ENCODE data around the gene FAM240B.

The FAM240B gene

DNA sequence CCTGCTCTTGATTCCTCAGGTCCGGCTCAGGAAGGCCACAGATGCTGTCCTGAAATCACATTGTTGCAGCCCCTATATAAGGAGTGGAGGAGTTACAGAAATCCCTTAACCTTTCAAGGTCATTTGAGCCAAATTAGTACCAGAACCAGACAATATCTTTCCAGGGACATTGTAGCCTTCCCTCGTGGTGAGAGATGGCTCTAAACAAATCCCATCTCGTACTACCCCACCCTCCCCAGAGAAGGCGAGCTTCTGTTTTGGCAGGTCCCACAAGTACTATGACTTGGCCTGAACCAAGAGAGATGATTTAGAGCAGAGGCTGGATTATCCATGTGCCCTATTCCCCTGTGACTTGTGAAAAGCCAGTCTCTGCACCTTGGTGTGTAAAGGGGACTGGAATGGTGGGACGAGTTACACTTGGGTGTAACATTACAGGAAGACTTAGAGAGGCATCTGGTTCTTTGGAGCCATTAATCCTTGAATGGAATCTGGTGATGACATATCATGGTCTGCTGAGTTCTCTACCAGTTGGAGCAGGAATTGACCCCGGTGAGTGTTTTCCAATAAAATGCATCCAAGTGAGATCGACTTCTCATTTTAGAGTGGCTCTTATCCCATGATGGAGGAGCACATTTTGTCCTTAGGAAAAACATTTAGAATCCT lies at the start of gene FAM240B:
FAM240B (minus strand) TSS at position 51 of the 663 bp plus-strand sequence. CDS start 16,134 bp downstream, outside the sequence.
- no peak for DNase-seq

- no peak for DNase-seq
Measured at GRCh38 chr9:38768351-38768761, 48.4 kb upstream of the FAM240B start.

DNA sequence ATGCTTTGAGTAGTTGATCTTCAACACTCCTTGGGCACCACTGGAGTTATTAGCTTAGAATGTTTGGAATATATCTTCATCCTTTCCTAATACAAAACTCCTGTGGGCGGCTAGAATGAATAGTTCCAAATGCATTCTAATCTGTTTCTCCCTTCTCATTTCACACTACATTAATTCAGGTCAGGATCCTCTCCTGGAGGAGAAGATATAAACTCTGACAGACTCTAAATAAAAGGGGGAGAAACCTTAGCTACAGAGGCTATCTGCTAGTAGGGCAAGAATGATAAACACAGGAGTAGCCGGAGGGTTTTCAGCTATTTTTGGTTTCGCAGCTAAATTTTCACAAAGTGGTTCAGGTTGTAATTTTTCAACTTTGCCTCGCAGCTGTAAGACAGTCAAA lies 45.2 kb upstream of the FAM240B start:
- no peak for DNase-seq

- no peak for DNase-seq
Measured at GRCh38 chr9:38761999-38762398, 42.1 kb upstream of the FAM240B start.

- no peak for DNase-seq
Measured at GRCh38 chr9:38761339-38761738, 41.4 kb upstream of the FAM240B start.

DNA sequence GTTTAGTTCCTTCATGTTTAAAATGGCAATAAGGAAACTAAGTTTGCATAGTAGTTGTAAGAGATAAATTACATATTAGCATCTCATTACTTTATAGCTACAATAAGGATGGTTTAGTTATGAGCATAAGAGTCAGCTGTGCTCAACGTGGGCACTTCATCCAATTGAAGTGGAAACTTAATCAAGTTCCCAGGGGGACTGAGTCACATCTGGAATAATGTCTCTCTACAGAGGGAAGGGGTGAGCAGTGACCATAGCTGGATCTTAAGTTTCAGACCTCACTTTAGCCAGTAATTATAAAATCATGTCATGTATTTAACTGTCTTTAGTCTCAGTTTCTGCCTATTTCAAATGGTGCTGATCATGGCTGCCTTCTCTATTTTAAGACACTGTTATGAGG lies 36.8 kb upstream of the FAM240B start:
- no peak for DNase-seq

DNA sequence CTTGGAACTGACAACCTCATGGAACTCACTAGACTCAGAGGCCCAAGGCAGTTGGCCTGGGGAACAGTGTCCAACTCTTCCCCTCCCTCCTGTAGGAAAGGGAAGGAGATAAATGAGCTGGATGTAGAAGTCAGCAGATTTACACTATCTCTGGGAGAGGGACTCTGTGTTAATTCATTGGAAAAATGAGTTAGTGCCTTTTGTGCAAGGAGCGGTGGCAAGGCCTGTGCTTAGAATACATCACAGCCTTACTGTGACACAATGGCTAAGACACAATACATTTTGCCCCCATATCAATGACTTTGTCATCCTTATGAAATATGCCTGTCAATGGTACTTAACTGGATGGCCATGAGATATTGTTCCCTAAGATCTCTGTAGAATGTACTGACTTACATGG lies 28.0 kb upstream of the FAM240B start:
- DNase-seq, result no peak

DNA sequence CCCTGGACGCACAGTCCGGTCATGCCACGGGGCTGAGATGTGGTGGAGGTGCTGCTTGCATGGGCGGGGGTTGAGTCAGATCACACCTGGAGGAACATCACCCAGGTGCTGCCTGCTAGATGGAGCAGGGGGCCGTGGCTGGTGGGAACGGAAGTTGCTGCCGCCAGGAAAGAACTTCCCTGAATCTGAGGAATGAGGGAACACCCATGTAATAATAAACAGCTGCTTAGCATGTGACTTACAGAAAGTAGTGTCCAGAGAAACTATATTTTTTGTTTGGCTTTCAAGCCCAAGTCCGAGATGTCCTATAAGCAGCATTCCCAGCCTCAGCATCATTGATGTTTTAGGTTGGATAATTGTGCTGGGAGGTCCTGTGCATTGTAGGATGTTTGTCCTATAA lies 27.1 kb upstream of the FAM240B start:
- no peak for DNase-seq

GRCh38 chr9:38746303-38746702 lies 26.4 kb upstream of the FAM240B start:
- no peak for DNase-seq

DNA sequence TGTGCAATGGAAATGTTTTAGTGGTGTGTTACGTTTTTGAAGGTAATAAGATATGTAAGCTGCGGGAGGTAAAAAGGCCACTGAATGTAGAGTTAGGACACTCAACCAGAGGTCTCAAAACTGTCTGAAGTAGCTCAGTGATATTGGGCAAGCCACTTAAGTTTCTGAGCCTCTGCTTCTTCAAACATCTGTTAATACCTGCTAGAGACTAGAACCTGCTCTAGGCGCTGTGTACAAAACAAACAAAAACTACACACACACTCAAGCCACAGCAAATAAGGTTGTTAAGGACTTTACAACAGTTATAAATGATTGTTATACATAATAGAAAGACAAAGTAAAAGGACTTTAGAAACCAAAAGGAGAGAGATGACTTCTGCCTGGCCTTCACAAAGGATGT lies 24.6 kb upstream of the FAM240B start:
- DNase-seq, result no peak

DNA sequence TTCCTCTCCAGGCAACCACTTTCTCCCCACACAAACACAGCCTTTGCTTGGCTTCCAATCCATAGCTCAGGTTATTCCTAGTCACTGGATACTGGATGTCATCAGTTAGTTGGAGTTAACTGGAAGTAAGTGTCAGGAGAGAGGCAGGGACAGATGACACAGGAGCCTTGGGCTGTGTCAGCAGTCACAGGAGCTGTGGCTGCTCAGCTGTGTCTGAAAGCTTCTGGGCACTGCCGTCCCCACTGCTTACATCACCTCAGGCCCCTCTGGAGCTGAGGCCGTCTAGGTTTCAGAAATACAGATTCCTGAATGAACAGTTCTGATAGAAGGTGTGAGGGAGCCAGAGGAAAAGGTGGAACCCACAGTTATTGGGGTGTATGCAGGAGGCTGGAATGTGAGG lies 17.3 kb upstream of the FAM240B start:
- DNase-seq, result no peak

- no peak for DNase-seq
Measured at GRCh38 chr9:38734831-38735230, 14.9 kb upstream of the FAM240B start.

GRCh38 chr9:38733503-38733902 lies 13.6 kb upstream of the FAM240B start:
- DNase-seq, result no peak

DNA sequence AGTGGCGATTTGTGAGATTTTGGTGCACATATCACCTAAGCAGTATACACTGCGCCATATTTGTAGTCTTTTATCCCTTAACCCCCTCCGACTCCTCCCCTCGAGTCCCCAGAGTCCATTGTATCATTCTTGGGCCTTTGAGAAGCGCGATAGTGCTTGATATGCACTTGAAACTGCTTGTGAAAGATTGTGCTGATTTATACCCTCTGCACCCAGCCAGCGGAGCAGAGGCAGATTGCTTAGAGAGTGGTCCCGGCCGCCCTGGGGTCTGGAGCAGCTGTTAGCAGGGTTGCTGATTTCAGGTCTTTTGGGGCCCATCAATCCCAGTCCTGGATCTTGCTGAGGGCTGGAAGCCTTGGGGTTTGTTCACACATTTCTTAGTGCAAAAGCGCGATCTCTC lies 13.0 kb upstream of the FAM240B start:
- DNase-seq, result no peak

GRCh38 chr9:38727497-38728001 lies 7.6 kb upstream of the FAM240B start:
- DNase-seq, result no peak

GRCh38 chr9:38724754-38725153 lies 4.8 kb upstream of the FAM240B start:
- DNase-seq, result no peak

GRCh38 chr9:38718148-38718547 lies 1.8 kb downstream of the FAM240B start:
- no peak for DNase-seq

- no peak for DNase-seq
Measured at GRCh38 chr9:38715684-38716083, 4.2 kb downstream of the FAM240B start.

- DNase-seq, result peak; percentile 75 to 90
Measured at GRCh38 chr9:38713426-38713825, 6.5 kb downstream of the FAM240B start.

DNA sequence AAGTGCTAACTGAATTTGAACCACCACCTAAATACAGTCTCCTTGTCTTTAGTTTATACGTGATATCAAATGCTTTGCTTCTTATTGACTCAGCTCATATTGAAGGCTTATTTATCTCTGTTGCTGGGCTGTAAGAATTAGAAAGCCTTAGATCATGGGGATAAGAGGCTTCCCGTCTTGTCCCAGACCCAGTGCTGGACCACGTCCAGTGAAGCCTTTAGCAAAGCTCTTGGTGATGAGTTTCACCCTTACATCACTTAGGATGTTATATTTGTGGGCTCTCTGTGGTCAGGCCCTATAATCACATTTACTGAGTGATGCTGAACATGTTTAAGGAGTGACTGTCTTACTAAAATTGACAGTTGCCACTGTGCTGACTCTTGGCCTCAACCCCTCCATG lies 11.2 kb downstream of the FAM240B start:
- no peak for DNase-seq

GRCh38 chr9:38707885-38708637 lies 11.9 kb downstream of the FAM240B start:
- DNase-seq, result no peak

- DNase-seq, result no peak
Measured at GRCh38 chr9:38706493-38706892, 13.4 kb downstream of the FAM240B start.

DNA sequence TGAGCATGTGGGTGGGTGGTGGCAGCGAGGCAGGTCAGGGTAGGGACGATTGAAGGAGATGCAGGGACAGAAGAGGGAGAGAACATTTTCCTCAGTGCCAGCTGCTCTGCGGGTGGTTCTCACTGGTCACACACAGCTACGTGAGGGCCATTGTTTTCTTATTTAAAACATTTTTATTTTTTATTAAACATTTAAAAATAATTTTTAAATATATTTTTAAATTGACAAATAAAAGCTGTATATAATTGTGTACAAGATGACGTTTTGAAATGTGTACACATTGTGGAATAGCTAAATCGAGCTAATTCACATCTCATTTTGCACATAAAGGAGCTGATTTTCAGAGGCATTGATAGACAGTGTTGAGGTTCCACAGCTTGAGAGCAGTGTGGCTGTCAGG lies 14.0 kb downstream of the FAM240B start:
- no peak for DNase-seq

DNA sequence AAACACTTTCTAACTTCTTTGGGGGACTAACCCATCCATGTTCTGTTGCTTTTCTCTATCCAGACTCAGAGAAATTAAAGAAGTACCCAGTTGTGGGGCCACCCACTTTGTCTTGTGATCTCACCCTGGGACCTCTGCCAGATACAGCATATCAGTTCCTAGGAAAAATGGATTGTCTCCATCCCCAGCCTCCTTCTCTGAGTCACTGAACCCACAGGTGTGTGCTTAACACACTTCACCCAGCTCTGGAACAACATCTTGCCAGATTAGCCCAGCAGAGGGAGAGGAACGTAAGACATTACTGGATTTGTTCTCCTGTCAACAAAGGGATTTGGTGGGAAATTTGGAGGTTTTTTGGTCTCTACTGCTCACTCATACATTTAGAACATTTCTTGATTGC lies 19.2 kb downstream of the FAM240B start:
- no peak for DNase-seq
